Gastrocnemius medialis (tissue), 4 donors: ENCODE data around the gene PGAP6. TPM values are rescaled to one million over a fixed set of nuclear protein-coding genes. Genes with fewer than 3 reads are reported as not detected.

Experiments
- ATAC-seq, 2 donors: fragments of 150-250 bp; one replicate each; pipeline ENCODE4 v1.9.1; 2016
- DNase-seq, 2 donors: peaks; one replicate each; pipeline ENCODE4 v3.0.0-alpha.2; 2019
- H3K27ac ChIP-seq, 4 donors: fragments of 200-600 bp; sonication (generic); 1 replicate in 1 of 4; 2 replicates in 3 of 4; pipeline ENCODE4 v1.5.1; 2016 to 2018; ENCODE audit warnings: mild to moderate bottlenecking in 2 of 4, moderate library complexity in 1 of 4
- H3K27me3 ChIP-seq, 3 donors: fragments of 200-600 bp; sonication (generic) in 2 of 3; 1 replicate in 1 of 3; 2 replicates in 2 of 3; pipeline versions ENCODE4 v1.5.1 to v1.6.0; 2016 to 2019; ENCODE audit warnings: mild to moderate bottlenecking in 1 of 3, moderate library complexity in 1 of 3
- H3K36me3 ChIP-seq, 2 donors: fragments of 200-600 bp; sonication (generic) in 1 of 2; one replicate each; pipeline ENCODE4 v1.5.1; 2017 to 2018
- H3K4me1 ChIP-seq, 2 donors: fragments of 200-600 bp; sonication (generic) in 1 of 2; one replicate each; pipeline ENCODE4 v1.5.1; 2016 to 2017; ENCODE audit warnings: mild to moderate bottlenecking in 2 of 2
- H3K4me3 ChIP-seq, 4 donors: fragments of 200-600 bp; sonication (generic) in 3 of 4; 1 replicate in 1 of 4; 2 replicates in 3 of 4; pipeline ENCODE4 v1.5.1; 2016 to 2019; ENCODE audit warnings: mild to moderate bottlenecking in 2 of 4
- H3K9me3 ChIP-seq, 3 donors: fragments of 200-600 bp; sonication (generic) in 2 of 3; 1 replicate in 1 of 3; 2 replicates in 2 of 3; pipeline ENCODE4 v1.5.1; 2016 to 2019
- POLR2A ChIP-seq, 2 donors: fragments of 450-650 bp; IDR thresholded peaks; one replicate each; pipeline ENCODE4 v1.6.1; 2017; ENCODE audit warnings: antibody characterized with exemption in 2 of 2, mild to moderate bottlenecking in 2 of 2, moderate library complexity in 2 of 2
- in situ Hi-C, 4 donors: fragments of 200-750 bp; cut with MboI; loops; one replicate each; pipeline versions ENCODE4 v1.15.0 to v1.8.0; 2017; ENCODE audit warnings: low sequenced_read_pairs in 4 of 4
- intact Hi-C: fragments of 100-400 bp; cut with DNase I; formaldehyde crosslinking; loops from one replicate; pipeline ENCODE4 v1.15.1; 2023; ENCODE audit warnings: low total_unique reads
- total RNA-seq, 4 donors: library from RNA; depleted of rRNA; stranded (reverse); fragments of >200 nt; gene quantifications; one replicate each; pipeline versions ENCODE4 v1.1.0 to v1.2.3, GENCODE V29; 2016
- TF ChIP-seq, protein P1 (sequence below), 5 experiments: fragments of 450-650 bp in 3 of 5; fragments of 200-600 bp in 2 of 5; sonication (generic) in 2 of 5; IDR thresholded peaks in 4 of 5; conservative IDR thresholded peaks in 1 of 5; 1 replicate in 4 of 5; 2 replicates in 1 of 5; pipeline ENCODE4 v1.5.1; 2016 to 2019; ENCODE audit warnings: antibody characterized with exemption in 5 of 5, mild to moderate bottlenecking in 3 of 5, moderate library complexity in 3 of 5

Gene PGAP6
- total RNA-seq, 4 donors from 2014 or later = 31.5 to 63.3 (median 50.8) TPM

DNA sequence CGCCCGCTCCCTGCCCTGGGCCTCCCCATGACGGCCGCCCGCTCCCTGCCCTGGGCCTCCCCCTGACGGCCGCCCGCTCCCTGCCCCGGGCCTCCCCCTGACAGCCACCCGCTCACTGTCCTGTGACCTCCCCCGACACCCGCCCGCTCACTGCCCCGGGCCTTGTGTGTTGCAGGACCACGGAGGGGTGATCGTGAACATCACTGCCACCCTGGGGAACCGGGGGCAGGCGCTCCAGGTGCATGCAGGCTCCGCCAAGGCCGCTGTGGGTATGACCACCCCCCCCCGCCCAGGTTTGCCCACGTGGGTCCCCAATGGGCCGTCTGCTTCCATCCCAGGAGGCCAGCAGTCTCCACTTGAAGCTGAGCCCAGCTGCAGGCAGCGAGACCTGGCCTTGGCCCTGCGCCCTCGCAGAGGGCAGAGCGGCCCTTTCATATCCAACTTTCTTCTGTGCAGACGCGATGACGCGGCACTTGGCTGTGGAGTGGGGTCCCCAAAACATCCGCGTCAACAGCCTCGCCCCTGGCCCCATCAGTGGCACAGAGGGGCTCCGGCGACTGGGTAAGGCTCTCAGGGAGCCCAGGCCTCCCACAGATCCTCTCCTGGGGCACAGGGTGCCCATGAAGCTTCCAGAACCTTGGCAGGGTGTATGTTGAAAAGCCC, 28.9 kb upstream of the PGAP6 start:
- H3K27me3 ChIP-seq = no peaks in the 10 kb centered on the region
- no peak for TF ChIP-seq POLR2A (IDR thresholded peaks at IDR 0.05)
- TF ChIP-seq, protein P1, sequence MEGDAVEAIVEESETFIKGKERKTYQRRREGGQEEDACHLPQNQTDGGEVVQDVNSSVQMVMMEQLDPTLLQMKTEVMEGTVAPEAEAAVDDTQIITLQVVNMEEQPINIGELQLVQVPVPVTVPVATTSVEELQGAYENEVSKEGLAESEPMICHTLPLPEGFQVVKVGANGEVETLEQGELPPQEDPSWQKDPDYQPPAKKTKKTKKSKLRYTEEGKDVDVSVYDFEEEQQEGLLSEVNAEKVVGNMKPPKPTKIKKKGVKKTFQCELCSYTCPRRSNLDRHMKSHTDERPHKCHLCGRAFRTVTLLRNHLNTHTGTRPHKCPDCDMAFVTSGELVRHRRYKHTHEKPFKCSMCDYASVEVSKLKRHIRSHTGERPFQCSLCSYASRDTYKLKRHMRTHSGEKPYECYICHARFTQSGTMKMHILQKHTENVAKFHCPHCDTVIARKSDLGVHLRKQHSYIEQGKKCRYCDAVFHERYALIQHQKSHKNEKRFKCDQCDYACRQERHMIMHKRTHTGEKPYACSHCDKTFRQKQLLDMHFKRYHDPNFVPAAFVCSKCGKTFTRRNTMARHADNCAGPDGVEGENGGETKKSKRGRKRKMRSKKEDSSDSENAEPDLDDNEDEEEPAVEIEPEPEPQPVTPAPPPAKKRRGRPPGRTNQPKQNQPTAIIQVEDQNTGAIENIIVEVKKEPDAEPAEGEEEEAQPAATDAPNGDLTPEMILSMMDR (IDR thresholded peaks at IDR 0.05 in 4 of 5, conservative IDR thresholded peaks at IDR 0.05 in 1 of 5) = no peak
- no peak overlapping the region for H3K4me3 ChIP-seq
- peaks cover 0 to 6% of the 10 kb centered on the region in 2 donors for H3K36me3 ChIP-seq
- H3K27ac ChIP-seq = no peak overlapping the region
- in situ Hi-C loops (no loop called here), intact Hi-C loops (no loop called here)
- H3K9me3 ChIP-seq = no peaks in the 10 kb centered on the region
- ATAC-seq = no peak
- no peak for DNase-seq
- H3K4me1 ChIP-seq = no peaks in the 10 kb centered on the region

DNA sequence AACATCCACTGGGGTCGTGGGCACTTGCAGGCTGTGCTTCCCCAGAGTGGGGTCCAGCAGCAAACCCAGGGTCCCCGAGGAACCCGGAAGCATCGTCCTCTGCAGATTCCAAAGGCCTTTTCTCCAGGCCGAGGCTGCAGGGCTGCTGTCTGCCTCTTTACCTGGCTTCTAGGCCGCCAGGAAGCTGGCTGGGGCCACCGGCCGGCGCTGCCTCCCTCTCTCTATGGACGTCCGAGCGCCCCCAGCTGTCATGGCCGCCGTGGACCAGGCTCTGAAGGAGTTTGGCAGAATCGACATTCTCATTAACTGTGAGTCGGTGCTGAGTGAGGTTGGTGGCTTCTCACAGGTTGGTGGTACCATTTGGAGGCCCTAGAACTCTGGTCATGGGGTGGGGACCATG, 25.5 kb upstream of the PGAP6 start:
- Histone ChIP-seq H3K36me3 (peaks cover 0 to 6% of the 10 kb centered on the region in 2 donors), H3K4me1 (peaks cover 0 to 5% of the 10 kb centered on the region in 2 donors), H3K9me3 (no peaks in the 10 kb centered on the region), H3K27me3 (no peaks in the 10 kb centered on the region), H3K4me3 (no peak overlapping the region), H3K27ac (no peak overlapping the region)
- DNase-seq (no peak), ATAC-seq (no peak)
- in situ Hi-C loops = no loop called here
- TF ChIP-seq, protein P1 (IDR thresholded peaks at IDR 0.05 in 4 of 5, conservative IDR thresholded peaks at IDR 0.05 in 1 of 5) = no peak
- TF ChIP-seq POLR2A (IDR thresholded peaks at IDR 0.05) = no peak
- intact Hi-C loops = no loop called here

DNA sequence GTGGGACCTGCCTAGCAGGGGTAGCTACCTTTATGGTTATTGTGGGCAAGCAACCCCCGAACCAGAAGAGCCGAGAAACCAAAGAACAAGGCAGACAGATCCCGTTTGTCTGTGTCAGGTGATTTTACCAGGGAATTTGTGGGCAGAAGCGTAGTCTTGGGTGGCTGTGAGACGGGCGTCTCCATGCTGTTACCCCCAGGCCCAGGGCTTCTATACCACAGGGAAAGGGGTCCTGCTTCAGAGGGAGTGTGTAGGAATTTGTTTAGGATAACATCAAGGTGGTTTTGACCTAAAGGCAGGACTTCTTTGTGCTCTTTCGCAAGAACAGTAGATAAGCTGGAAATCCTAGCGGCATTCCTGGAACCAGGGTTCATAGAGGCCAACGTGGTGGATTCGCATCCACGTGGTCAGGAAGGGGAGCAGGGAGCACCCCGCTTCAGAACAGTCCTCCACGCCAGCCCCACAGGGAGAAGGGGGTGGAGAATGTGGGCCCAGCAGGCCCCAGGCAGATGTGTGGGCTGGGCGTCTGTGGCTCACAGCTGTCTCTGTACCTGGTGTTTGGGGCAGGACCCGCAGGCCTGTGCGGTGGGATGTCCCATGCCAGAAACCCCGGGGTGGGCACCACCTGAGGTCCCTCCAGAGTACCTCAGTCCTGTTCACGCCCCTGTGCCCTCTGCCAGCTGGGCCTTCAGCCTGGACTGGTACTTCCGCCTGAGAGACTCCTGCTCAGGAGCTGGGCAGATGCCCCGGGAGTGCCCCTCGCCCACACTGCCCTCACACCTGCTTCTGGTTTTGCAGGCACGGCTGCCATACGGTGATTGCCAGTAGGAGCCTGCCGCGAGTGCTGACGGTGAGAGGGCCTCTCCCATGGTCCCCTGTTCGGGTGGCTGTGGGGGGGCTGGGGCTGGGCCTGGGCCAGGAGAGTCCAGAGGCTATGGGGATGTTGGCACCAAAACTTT, 24.0 kb upstream of the PGAP6 start:
- no peak for TF ChIP-seq POLR2A (IDR thresholded peaks at IDR 0.05)
- TF ChIP-seq, protein P1 (IDR thresholded peaks at IDR 0.05 in 4 of 5, conservative IDR thresholded peaks at IDR 0.05 in 1 of 5) = no peak

DNA sequence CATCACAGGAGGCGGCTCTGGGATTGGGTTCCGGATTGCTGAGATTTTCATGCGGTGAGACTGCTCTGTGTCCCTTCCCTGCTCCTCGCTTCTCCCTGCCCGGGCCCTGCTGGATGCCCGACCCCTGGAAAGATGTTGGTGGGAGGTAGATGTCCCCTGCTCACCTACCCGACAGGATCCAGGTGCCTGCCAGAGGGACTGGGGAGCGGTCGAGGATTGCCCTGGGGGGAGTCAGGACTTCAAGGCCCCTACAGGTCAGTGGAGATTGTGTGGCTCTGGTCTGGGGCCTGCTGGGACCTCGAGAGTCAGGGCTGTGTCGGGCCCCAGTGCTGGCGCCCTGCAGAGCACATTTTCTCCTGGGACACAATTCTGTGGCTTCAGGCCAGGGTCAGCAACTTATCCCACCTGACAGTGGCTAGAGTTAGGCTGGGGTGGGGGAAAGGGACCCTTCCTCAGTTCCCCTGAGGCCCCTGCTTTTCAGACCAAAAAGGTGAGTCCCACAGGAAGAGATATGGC, 23.3 kb upstream of the PGAP6 start:
- DNase-seq (no peak), ATAC-seq (no peak)
- no peaks in the 10 kb centered on the region for H3K27me3 ChIP-seq
- no peak for TF ChIP-seq POLR2A (IDR thresholded peaks at IDR 0.05)
- TF ChIP-seq, protein P1 (IDR thresholded peaks at IDR 0.05 in 4 of 5, conservative IDR thresholded peaks at IDR 0.05 in 1 of 5) = no peak
- intact Hi-C loops = loop anchor here (5.0 kb wide), 1 partner anchor 72 kb away; no protein-coding TSS in a partner anchor
- H3K36me3 ChIP-seq = no peaks in the 10 kb centered on the region
- H3K4me3 ChIP-seq = no peak overlapping the region
- in situ Hi-C loops = no loop called here
- no peak overlapping the region for H3K27ac ChIP-seq
- peaks cover 7 to 11% of the 10 kb centered on the region in 2 donors for H3K4me1 ChIP-seq
- H3K9me3 ChIP-seq = no peaks in the 10 kb centered on the region

More for the DNA sequence above, 24.0 kb upstream of the PGAP6 start:
- ATAC-seq = no peak
- no peak overlapping the region for H3K27ac ChIP-seq
- no peaks in the 10 kb centered on the region for H3K36me3 ChIP-seq
- H3K4me3 ChIP-seq = no peak overlapping the region
- peaks cover 1 to 7% of the 10 kb centered on the region in 2 donors for H3K4me1 ChIP-seq
- DNase-seq = no peak
- in situ Hi-C loops (no loop called here), intact Hi-C loops (no loop called here)
- no peaks in the 10 kb centered on the region for H3K9me3 ChIP-seq
- H3K27me3 ChIP-seq = no peaks in the 10 kb centered on the region
